ENCODE measurements around the gene ACSF3. TPM values are rescaled to one million over a fixed set of nuclear protein-coding genes. Genes with fewer than 3 reads are reported as not detected.
A peak's percentile ranks its signal among the peaks of the same experiment; 100 is the strongest.

ACSF3 gene
- 20.7 and 22.9 TPM in 2 replicates for total RNA-seq

- DNase-seq (ENCODE audit: low read depth): peak; percentile 51
- peak within 1 kb of the TSS; percentile 62 for H3K4me3 ChIP-seq (ENCODE audit: low read depth, low read length)
- no peak for TF ChIP-seq CTCF (IDR thresholded peaks at IDR 0.05; ENCODE audit: insufficient read depth, low read depth, low read length)
These were observed at the start of gene ACSF3 for GRCh38 chr16:89093602-89094251. ACSF3 (plus strand) TSS chr16:89093852; CDS start chr16:89100682, 6,830 bp downstream.

GRCh38 chr16:89044418-89045180 lies 49.1 kb upstream of the ACSF3 start:
- TF ChIP-seq CTCF (IDR thresholded peaks at IDR 0.05; ENCODE audit: insufficient read depth, low read depth, low read length): no peak
- no peak overlapping the region for H3K4me3 ChIP-seq (ENCODE audit: low read depth, low read length)
- no peak for DNase-seq (ENCODE audit: low read depth)

- no peak for TF ChIP-seq CTCF (IDR thresholded peaks at IDR 0.05; ENCODE audit: insufficient read depth, low read depth, low read length)
- no peak for DNase-seq (ENCODE audit: low read depth)
- H3K4me3 ChIP-seq (ENCODE audit: low read depth, low read length): no peak overlapping the region
These were observed 48.4 kb upstream of the ACSF3 start for GRCh38 chr16:89045181-89045815.

GRCh38 chr16:89045881-89046280 lies 47.8 kb upstream of the ACSF3 start:
- no peak for TF ChIP-seq CTCF (IDR thresholded peaks at IDR 0.05; ENCODE audit: insufficient read depth, low read depth, low read length)
- DNase-seq (ENCODE audit: low read depth): no peak
- H3K4me3 ChIP-seq (ENCODE audit: low read depth, low read length): no peak overlapping the region

- no peak for DNase-seq (ENCODE audit: low read depth)
- TF ChIP-seq CTCF (IDR thresholded peaks at IDR 0.05; ENCODE audit: insufficient read depth, low read depth, low read length): no peak
- H3K4me3 ChIP-seq (ENCODE audit: low read depth, low read length): no peak overlapping the region
These were observed 47.2 kb upstream of the ACSF3 start for GRCh38 chr16:89046491-89046890.

- DNase-seq (ENCODE audit: low read depth): no peak
- TF ChIP-seq CTCF (IDR thresholded peaks at IDR 0.05; ENCODE audit: insufficient read depth, low read depth, low read length): no peak
- no peak overlapping the region for H3K4me3 ChIP-seq (ENCODE audit: low read depth, low read length)
These were observed 46.1 kb upstream of the ACSF3 start for GRCh38 chr16:89047331-89048089.

All from fibroblast of villous mesenchyme (primary cell).